ENCODE measurements around the gene BIN2. TPM values are rescaled to one million over a fixed set of nuclear protein-coding genes. Genes with fewer than 3 reads are reported as not detected.

BIN2 gene
- total and polyA plus RNA-seq, 9 of the 15 experiments (the other 6 are each of a cell fraction or from before 2014, with no cell fraction given) = 0.04 to 0.39 (median 0.25) TPM; not detected in 1

- TF ChIP-seq CHD7 (IDR thresholded peaks at IDR 0.05; ENCODE audit: low read depth, low read length) (no peak), CBX3 (IDR thresholded peaks at IDR 0.05; ENCODE audit: borderline replicate concordance in 1 of 2, low read length in 2 of 2) (no peak), MYNN (IDR thresholded peaks at IDR 0.05) (0 out of 2 replicates have a peak, but pooled peaks have one; percentile 40), MYNN (CRISPR knock-in tag; IDR thresholded peaks at IDR 0.05) (no peak), EHMT2 (IDR thresholded peaks at IDR 0.05) (no peak), HMGN3 (IDR thresholded peaks at IDR 0.05; ENCODE audit: borderline replicate concordance, extremely low read depth, insufficient read length, low read depth, low read length) (peak; percentile 85), GABPA (tag; conservative IDR thresholded peaks at IDR 0.05; ENCODE audit: low read depth) (peak; percentile 91), ZNF224 (CRISPR knock-in tag; IDR thresholded peaks at IDR 0.05) (no peak), DIDO1 (tag; IDR thresholded peaks at IDR 0.05; ENCODE audit: low read depth) (no peak)
- TF ChIP-seq, protein P1, sequence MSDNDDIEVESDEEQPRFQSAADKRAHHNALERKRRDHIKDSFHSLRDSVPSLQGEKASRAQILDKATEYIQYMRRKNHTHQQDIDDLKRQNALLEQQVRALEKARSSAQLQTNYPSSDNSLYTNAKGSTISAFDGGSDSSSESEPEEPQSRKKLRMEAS (CRISPR knock-in tag; IDR thresholded peaks at IDR 0.05) = peak; percentile 59; the same call in 1 of the 2 replicates
- TF ChIP-seq, protein P2, sequence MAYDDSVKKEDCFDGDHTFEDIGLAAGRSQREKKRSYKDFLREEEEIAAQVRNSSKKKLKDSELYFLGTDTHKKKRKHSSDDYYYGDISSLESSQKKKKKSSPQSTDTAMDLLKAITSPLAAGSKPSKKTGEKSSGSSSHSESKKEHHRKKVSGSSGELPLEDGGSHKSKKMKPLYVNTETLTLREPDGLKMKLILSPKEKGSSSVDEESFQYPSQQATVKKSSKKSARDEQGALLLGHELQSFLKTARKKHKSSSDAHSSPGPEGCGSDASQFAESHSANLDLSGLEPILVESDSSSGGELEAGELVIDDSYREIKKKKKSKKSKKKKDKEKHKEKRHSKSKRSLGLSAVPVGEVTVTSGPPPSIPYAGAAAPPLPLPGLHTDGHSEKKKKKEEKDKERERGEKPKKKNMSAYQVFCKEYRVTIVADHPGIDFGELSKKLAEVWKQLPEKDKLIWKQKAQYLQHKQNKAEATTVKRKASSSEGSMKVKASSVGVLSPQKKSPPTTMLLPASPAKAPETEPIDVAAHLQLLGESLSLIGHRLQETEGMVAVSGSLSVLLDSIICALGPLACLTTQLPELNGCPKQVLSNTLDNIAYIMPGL (CRISPR knock-in tag; IDR thresholded peaks at IDR 0.05) = no peak
- TF ChIP-seq, protein P3, sequence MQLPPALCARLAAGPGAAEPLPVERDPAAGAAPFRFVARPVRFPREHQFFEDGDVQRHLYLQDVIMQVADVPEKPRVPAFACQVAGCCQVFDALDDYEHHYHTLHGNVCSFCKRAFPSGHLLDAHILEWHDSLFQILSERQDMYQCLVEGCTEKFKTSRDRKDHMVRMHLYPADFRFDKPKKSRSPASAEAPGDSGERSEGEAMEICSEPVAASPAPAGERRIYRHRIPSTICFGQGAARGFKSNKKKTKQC (CRISPR knock-in tag; IDR thresholded peaks at IDR 0.05) = 0 out of 2 replicates have a peak, but pooled peaks have one; percentile 33
Measured at GRCh38 chr12:51368640-51369517, 44.9 kb upstream of the BIN2 start (continued).

All from K562 (cell line).